ENCODE results near the gene VEGFC.

Gene VEGFC

GRCh38 chr4:176774852-176775251 lies 17.9 kb downstream of the VEGFC start:
- FAIRE-seq (no peak), DNase-seq (ENCODE audit: insufficient read length, low spot score) (no peak)

DNA sequence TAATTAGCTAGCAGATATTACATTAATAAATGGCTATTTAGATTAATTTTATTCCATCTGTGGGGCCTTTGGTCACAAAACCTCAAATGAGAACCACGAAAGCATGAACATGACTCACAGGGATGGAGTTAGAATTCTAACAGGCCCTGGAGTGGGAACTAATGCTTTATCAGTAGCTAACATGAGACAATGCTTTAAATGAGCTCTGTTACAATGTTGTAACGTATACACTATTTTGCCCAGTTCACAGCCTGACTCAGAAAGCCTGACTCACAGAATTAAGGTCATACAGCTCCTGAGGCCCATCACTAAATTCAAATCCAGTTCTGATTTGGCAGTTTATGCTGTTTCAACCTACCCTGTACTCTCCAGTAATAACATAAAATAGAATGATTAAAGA lies 23.2 kb downstream of the VEGFC start:
- FAIRE-seq (peak; percentile 69), DNase-seq (ENCODE audit: insufficient read length, low spot score) (no peak)

- FAIRE-seq (no peak), DNase-seq (ENCODE audit: insufficient read length, low spot score) (no peak)
Measured at GRCh38 chr4:176767183-176767582, 25.5 kb downstream of the VEGFC start.

- no peak for FAIRE-seq
- no peak for DNase-seq (ENCODE audit: insufficient read length, low spot score)
Measured at GRCh38 chr4:176762661-176763308, 29.9 kb downstream of the VEGFC start.

- FAIRE-seq, result no peak
Measured at GRCh38 chr4:176761872-176762271, 30.9 kb downstream of the VEGFC start.

GRCh38 chr4:176760471-176760870 lies 32.3 kb downstream of the VEGFC start:
- no peak for DNase-seq (ENCODE audit: insufficient read length, low spot score)
- no peak for FAIRE-seq

More at GRCh38 chr4:176761872-176762271, 30.9 kb downstream of the VEGFC start:
- no peak for DNase-seq (ENCODE audit: insufficient read length, low spot score)

DNA sequence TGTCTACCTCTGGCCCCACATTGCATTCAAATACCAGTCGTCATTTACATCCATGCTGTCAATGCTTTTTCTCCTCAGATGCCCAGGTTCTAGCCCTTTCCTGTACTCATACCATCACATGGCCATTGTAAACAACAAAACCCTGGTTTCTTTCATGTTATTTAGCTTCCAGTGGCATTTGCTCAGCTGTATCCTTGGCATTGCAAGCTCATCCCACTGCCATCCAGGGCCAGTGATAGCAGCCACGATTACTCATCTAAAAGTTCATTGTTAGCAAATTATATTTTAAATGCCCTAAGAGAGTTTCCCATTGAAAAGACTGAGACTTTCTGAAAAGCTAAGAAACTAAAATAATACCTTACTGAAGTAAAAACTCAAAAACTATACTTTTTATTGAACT lies 34.0 kb downstream of the VEGFC start:
- DNase-seq (ENCODE audit: insufficient read length, low spot score) (no peak), FAIRE-seq (no peak)

GRCh38 chr4:176758323-176758722 lies 34.4 kb downstream of the VEGFC start:
- FAIRE-seq (no peak), DNase-seq (ENCODE audit: insufficient read length, low spot score) (no peak)

DNA sequence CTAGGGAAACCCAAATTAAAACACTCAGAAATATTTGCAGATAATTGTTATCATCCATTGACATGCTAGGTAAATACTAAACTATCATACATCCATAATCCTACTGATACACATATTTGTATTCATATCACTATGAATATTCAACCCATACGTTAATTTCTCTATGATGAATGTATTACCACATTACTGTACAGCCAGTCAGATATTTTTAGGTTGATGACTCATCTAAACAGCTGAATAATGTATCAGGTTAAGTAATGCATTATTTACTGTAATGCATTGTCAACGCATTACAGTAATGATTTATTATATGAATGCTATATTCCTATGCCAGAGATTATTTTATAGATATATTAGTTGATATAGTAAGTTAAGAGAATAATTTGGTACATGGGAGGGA lies 37.1 kb downstream of the VEGFC start:
- FAIRE-seq, result no peak
- no peak for DNase-seq (ENCODE audit: insufficient read length, low spot score)

DNA sequence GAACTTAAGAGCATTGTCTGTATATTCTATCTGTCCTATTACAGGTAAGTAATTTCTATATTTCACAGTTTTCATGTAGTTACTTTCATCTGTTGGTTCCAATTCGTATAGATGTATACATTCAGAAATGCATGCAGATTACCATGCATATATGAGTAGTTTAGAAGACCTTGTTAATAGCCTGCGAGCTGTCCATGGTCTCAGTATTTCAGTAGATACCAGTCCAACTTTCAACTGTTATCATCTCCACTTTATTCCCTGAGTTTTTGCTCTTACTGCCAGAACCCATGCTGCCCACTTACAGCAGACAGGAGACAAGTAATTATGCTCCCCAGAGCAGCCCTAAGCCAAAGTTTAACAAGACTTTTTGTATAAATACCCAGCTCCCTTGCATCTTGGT lies 37.7 kb downstream of the VEGFC start:
- FAIRE-seq, result no peak
- no peak for DNase-seq (ENCODE audit: insufficient read length, low spot score)

- peak; percentile 96 for FAIRE-seq
- peak; percentile 42 for DNase-seq (ENCODE audit: insufficient read length, low spot score)
Measured at GRCh38 chr4:176753049-176753448, 39.7 kb downstream of the VEGFC start.

DNA sequence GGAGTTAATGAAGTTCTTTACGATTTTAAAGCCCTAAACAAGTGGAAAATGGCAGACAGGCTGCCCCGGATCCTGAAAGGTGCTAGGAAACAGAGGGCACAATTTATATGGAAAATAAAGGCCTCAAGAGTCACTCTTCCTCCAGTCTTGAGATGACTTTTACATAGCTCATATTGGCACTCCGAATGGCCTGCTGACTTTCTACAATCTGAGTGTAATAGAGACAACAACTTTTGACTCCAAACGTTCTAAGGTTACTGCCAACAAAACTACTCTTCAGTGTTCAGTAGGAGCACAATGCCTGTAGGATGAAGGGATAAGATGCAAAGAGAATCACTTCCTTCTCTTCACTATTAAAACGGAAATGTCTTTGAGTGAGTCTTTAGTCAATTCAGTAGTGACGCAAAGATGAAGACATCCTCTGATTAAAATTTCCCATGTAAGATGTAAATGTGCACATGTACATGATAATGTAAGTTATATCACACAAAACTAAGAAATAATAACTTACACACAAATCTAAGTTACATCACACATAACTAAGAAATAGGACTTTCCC lies 40.5 kb downstream of the VEGFC start:
- no peak for FAIRE-seq
- DNase-seq (ENCODE audit: insufficient read length, low spot score), result no peak

- DNase-seq (ENCODE audit: insufficient read length, low spot score), result no peak
- FAIRE-seq, result no peak
Measured at GRCh38 chr4:176751061-176751460, 41.7 kb downstream of the VEGFC start.

DNA sequence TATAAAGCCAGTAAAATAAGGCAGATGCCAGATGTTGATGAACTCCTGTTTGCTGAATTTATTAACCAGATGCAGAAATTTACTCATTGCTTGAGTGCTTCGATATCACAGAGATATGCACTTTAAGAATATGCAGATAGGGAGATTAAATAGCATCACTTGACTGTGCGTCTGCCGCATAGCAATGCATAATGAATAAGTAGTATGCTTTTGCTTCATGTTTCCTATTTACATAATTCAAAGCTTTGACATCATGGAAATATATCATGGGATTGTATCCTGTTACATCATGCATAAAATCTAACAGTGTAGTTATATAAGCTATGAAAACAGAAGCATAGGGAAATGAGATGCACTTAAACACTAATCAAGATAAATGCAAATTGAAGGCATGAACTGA lies 45.9 kb downstream of the VEGFC start:
- FAIRE-seq (no peak), DNase-seq (ENCODE audit: insufficient read length, low spot score) (no peak)

- DNase-seq (ENCODE audit: insufficient read length, low spot score) (no peak), FAIRE-seq (no peak)
Measured at GRCh38 chr4:176745902-176746301, 46.8 kb downstream of the VEGFC start.

GRCh38 chr4:176744091-176744490 lies 48.6 kb downstream of the VEGFC start:
- FAIRE-seq (no peak), DNase-seq (ENCODE audit: insufficient read length, low spot score) (no peak)

DNA sequence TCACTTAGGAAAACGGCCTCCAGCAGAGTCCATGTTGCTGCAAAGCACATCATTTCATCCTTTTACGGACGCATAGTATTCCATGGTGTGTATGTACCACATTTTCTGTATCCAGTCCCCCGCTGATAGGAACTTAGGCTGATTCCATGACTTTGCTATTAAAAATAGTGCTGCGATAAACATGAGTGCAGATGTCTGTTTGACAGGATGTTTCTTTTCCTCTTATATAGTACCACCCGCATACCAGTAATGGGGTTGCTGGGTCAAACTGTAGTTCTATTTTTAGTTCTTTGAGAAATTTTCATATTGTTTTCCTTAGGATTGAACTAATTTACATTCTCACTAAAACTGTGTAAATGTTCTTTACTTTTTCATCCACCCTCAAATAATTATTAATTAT lies 50.5 kb downstream of the VEGFC start:
- FAIRE-seq, result no peak
- DNase-seq (ENCODE audit: insufficient read length, low spot score), result no peak

- FAIRE-seq (no peak), DNase-seq (ENCODE audit: insufficient read length, low spot score) (no peak)
Measured at GRCh38 chr4:176741253-176741652, 51.5 kb downstream of the VEGFC start.

GRCh38 chr4:176735300-176735699 lies 57.4 kb downstream of the VEGFC start:
- no peak for DNase-seq (ENCODE audit: insufficient read length, low spot score)
- FAIRE-seq, result no peak

GRCh38 chr4:176734461-176734860 lies 58.3 kb downstream of the VEGFC start:
- DNase-seq (ENCODE audit: insufficient read length, low spot score) (no peak), FAIRE-seq (no peak)

DNA sequence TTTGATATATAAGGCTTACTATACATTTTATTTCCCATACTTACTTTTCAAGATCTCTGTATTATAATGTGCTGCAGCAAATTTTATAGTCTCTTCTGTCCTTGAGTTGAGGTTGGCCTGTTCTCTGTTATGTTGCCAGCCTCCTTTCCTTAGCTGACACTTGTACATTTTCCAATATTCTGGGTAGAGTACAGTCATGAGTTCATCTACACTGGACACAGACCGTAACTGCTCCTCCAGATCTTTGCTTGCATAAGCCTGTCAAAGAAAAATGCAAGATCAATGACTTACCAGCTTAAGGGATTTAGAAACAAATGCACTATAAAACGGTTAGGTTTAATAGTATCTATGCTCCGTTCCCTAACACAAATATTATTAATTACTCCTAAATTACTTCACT lies 63.2 kb downstream of the VEGFC start:
- no peak for DNase-seq (ENCODE audit: insufficient read length, low spot score)
- FAIRE-seq, result no peak

DNA sequence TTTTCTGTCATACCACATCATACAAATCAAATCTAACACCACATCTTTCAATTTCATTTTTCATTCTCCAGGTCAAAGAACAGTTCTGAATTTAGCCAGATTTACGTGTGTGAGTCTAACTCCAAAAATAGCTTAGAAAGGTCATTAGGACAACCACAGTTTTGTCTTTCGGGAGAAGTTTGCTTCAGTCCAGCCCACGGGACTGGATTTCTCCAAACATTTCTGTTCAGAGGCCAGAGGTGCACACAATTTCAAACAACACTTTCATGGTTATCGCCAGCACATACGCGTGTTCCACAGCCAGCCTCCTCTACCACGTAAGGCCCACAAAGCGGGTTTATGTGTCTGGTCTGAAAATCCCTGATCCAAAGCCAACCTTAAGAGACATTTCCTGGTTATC lies 65.9 kb downstream of the VEGFC start:
- DNase-seq (ENCODE audit: insufficient read length, low spot score) (no peak), FAIRE-seq (no peak)

DNA sequence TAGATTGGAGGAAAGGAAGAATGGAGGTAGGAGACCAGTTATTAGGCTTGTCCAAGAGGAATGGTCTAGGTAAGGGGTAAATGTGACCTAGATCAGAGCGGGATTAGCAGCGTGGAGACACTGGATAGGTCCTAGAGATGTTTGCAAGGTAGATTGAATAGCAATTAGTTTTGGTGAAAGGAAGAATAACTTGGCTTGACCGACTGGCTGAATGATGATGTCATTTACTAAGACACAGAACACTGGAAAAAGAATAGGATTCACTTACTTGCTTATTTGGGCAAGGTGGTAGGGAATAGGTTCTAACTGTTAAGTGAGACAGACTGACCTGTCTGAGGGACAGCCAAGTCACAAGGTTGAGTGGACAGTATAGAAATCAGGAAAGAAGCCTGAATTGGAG lies 71.3 kb downstream of the VEGFC start:
- DNase-seq (ENCODE audit: insufficient read length, low spot score) (no peak), FAIRE-seq (peak; percentile 28)
